Superior temporal gyrus (tissue), 1 donor: ENCODE data around the gene TUBGCP6.
A peak's percentile ranks its signal among the peaks of the same experiment; 100 is the strongest.

ENCODE experiments used
- DNase-seq: peaks from one replicate; pipeline ENCODE4 v3.0.0-alpha.2; 2016; ENCODE audit errors: extremely low spot score

TUBGCP6 gene, protein sequence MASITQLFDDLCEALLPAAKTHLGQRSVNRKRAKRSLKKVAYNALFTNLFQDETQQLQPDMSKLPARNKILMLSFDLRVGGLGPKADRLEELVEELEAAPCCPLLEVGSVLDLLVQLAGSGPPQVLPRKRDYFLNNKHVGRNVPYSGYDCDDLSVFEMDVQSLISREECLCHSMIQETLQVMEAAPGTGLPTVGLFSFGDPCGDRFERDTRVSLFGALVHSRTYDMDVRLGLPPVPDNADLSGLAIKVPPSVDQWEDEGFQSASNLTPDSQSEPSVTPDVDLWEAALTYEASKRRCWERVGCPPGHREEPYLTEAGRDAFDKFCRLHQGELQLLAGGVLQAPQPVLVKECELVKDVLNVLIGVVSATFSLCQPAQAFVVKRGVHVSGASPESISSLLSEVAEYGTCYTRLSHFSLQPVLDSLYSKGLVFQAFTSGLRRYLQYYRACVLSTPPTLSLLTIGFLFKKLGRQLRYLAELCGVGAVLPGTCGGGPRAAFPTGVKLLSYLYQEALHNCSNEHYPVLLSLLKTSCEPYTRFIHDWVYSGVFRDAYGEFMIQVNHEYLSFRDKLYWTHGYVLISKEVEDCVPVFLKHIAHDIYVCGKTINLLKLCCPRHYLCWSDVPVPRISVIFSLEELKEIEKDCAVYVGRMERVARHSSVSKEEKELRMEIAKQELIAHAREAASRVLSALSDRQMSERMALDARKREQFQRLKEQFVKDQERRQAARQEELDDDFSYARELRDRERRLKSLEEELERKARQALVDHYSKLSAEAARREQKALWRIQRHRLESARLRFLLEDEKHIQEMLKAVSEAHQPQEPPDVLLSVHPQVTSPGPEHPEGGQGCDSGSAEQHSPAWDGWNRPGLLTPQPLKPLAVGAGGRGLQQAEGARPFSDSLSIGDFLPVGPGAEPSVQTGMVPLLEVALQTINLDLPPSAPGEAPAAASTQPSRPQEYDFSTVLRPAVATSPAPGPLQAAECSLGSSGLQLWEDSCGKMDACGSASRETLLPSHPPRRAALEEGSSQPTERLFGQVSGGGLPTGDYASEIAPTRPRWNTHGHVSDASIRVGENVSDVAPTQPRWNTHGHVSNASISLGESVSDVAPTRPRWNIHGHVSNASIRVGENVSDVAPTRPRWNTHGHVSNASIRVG (N-terminal part only)

DNA sequence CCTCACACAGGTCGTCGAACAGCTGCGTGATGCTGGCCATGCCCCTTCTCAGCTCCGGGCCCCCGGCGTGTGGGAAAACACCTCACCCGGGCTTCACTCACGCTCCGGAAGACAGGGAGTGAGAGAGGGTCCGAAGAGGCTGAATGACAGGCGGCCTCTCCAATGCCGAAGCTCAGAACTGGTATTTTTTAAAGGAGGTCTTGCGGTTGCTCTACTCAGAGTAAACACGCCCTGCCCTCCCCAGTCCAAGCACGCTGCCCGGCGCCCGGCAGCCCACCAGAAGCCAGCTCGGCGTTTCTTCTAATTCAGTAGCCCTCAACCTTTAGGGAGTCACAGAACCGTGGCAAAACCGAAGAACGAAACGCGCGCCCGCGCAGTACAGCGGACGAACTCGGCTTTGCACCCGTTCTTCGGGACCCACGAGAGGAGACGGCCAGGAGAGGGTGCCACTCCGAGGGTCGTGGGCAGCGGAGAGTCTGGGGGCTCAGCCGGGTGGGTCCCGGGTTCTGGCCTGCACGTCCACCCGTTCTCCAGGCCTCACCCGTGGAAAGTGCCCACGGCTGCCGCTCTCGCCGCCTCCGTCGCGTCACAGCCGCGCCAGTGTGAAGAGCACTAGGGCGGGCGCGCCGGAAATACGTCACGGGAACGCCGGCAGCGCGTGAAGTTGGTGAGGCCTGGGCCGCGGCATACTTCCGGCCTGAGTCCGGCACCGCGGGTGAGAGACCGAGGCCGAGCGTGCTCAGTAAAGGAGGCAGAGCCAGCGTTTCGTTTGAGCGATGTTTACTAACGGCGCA lies at the start of gene TUBGCP6:
Gene TUBGCP6 (minus strand): TSS at position 604 of the 794 bp plus-strand sequence. CDS start 564 bp downstream, at position 40.
- DNase-seq: peak; percentile 98

DNA sequence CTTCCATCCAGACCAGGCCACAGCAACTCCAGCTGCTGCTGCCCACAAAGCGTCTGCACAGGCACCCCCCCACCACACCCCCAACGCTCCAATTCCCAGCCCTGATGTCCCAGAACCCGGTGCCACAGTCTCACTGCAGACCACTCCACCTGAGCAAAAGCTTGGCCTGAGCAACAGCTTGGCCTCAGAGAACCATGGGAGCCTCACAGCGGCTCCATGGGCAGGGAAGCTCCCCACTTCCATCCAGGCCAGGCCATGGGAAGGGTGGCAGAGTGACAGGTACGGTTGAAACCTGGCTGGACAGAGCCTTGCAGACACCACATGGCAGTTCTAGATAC lies 49.5 kb upstream of the TUBGCP6 start:
- no peak for DNase-seq

DNA sequence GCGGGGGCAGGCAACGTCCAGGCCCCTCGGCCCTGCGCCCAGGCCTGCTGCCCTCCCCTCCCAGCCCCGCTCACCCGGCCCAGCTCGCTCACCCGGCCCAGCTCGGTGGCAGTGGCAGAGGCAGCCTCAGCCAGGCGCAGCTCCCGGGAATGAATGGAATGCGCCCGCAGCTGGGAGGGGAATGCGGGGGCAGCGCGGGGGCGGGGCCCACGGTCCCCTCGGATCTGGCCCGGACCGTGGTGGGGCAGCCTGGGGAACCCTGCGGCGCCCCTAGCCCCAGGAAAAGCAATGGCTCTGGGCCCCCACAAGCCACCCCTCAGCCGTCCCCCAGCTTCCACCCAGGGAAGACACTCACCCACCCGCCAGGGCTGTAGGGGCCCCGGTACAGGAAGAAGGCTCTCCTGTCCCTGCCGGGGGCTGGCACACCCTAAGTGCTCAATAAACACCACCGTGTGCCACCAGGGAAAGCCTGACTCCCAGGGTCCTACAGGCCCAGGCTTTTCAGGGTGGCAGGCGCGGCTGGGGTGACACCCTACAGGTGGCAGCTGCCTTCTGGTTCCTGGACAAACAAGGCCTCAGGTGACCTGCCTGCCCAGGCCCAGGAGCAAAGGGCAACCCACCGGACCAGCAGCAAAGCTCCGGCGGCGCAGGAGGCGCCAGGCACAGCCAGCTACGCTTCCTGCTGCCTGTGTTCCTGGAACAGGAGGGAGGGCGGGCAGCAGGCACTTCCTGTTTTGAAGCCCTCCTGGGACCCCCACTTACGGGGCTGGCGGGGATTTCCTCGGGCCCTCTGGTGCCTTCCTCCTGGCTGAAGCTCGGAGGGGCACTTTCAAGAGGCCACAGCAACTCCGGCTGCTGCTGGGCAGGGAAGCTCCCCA lies 48.9 kb upstream of the TUBGCP6 start:
- no peak for DNase-seq

DNA sequence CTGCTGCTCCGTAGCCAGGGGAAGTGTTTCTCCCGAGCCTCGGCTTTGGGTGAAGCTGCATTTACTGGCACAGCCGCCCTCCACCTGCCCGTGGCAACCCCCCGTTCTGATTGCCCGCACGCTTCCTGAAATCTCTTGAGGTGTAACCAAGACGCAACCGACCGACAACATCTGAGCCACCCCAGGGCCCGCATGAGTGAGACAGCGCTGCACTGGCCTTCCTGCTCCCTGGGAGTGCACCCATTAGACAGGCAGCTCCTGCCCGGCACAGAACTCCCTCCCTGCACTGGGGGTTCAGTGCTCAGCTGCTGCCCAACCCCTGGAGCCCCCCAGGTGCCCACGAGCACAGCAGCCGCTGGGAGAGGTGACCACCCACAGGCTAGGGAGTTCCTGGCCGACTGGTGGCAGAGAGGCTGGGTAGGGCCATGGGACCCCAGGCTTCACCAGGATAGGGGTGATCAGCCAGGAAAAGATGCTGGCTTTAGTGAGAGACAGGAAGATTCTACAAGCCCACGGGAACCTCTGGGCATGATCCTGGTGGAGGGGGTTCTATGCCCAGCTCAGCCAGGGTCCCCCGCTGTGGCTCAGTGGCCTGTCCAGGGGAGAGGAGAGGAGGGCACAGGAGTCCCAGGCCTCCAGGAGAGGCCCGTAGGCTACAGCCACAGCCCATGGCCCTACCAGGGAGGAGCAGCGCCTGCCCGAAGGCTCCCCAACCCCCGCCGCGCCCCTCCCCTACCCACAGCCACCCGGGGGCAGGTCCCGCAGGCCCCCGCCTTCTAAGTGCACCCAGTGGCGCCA lies 48.0 kb upstream of the TUBGCP6 start:
- DNase-seq: no peak

DNA sequence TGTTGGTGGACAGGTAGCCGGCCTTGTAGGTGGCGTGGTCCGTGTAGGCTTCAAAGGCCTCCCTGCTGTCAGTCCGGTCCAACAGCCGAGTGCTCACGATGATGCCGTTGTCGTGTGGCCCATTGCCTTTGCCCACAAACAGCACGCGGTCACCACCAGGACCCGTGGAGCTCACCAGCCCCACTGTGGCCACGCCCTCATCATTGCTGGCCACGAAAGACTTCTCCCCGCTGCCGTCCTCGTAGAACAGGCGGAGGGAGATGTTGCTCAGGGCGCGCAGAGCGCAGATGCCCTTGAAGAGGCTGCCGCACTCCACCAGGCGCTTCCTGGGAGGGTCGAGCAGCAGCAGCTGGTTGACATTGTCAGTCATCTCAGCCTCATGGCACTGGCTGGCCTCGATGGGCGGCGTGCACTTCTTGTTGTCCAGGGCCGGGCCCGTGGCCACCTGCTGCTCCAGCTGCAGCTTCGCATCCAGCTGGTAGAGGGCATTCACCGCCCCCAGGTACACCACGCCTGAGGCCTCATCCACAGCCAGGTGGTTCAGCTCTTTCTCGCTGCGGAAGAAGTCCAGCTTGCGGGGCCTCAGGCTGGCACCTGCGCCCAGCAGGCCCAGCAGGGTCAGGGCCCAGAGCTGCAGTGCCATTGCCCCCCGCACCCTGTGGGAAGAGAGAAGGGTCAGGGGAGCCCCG lies 45.3 kb upstream of the TUBGCP6 start:
- DNase-seq: no peak

DNA sequence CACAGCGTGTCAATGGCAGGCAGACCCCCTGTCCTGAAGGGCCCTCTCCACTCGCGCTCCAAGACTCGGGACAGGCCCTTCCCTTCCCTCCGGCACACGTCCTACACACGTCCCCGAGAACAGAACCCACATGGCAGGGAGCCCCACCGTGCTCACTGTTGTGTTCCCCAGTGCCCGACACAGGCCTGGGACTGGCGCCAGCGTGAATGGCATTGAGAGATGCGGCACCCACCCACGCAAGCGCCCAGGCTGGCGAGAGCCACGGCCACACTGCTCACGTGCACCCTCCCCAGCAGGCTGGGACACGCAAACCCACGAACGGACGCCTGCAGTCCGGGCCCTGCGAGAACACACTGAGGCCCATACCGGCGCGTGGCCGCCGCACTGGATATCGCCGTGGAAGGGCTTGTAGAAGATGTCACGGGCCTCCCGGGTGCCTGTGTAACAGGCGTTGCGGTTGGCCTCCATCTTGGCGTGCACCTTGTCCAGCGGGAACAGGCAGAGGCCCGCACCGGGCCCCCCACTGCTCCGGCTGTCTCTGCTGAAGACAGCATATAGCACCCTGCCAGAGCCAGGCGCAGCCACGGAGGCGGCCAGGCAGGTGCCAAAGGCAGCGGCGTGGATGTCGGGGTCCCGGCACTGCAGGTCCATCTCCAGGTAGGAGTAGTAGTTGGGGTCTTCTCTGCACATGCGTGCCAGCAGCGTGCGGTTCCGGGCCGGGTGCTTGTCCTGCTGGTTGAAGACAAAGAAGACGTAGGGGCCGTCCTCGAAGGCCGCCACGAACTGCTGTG lies 44.5 kb upstream of the TUBGCP6 start:
- no peak for DNase-seq

DNA sequence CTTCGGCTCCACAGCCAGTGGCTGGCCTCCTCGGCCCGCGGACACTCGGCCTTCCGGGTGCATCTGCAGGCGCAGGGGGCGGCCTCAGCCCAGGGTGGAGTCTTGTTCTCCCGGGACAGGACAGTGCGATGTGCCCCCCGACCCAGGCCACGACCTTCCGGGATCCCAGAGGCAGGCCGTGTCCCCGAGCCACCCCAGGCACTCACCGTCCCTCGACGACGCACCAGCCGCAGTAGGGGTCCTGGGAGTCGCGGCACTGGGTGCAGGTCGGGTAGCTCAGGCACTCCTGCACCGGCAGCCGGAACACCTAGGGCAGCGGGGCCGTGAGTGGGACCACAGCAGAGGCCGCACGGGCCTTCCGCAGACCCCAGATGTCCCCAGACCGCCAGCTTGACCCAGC lies 42.9 kb upstream of the TUBGCP6 start:
- no peak for DNase-seq

DNA sequence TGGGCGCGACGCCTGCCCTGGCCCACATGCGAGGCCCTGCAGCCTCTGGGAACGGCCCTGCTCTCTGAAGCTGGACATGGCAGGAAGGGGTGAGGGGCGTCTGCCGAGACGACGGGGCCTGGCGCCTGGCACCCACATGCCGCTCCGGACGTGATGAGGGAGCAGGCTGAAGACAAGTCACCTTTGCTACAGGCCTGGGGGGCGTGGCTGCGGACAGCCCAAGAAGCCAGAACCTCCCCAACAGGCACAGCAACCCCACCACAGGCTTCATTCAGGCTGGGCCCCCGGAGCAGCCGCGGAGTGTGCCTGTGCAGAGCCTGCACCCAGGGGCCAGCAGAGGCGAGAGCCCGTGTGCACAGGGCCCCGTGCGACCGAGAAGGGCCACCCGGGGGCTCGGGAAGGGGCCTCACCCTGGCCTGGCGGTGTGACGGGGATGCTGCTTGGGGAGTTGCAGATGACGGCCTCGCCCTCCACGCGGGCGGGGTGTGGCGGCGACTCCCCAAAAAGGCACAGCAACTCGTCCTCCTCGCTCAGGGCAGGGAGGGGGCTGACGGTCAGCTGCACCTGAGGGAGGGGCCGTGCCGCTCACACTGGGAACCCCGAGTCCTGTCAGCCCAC lies 42.0 kb upstream of the TUBGCP6 start:
- no peak for DNase-seq

DNA sequence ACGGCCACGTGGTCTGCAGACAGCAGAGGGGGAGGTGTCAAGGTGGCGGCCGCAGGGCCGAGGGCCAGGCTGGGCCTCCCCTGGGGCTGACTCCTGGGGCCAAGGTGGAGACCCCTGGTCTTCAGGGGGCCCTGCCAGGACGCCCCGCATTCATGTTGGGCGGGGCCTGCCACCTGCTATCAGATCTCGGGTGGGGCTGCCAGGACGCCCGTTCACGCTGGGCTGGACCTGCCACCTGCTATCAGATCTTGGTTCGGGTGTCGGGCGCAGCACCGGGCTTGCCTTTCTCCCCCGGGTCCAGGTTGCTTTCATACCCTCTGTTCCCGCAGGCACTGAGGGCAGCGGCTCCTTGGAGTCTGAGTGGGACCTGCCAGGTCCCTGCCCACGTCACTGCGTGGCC lies 41.5 kb upstream of the TUBGCP6 start:
- DNase-seq: no peak

DNA sequence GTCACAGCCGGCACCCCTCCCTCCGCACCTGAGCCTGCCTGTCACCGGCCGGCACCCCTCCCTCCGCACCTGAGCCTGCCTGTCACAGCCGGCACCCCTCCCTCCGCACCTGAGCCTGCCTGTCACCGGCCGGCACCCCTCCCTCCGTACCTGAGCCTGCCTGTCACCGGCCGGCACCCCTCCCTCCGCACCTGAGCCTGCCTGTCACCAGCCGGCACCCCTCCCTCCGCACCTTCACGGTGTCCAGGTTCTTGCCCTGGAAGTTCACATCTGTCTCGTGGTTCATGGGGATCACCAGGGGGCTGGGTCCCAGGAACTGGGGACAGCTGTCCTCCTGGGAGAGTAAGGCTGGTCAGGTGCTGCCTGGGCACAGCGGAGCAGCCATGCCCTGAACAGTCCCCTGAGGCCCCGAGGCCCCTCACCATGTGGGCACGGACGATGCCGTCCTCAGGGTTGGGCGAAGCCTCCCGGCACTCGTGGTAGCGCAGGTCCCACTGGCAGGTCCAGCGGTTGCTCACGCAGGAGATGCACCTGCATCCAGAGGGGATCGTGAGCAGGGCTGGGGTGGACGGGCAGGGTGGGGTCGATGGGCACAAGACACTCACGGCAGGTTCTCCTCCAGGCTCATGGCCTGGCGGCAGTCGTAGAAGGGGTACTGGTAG lies 40.9 kb upstream of the TUBGCP6 start:
- no peak for DNase-seq

DNA sequence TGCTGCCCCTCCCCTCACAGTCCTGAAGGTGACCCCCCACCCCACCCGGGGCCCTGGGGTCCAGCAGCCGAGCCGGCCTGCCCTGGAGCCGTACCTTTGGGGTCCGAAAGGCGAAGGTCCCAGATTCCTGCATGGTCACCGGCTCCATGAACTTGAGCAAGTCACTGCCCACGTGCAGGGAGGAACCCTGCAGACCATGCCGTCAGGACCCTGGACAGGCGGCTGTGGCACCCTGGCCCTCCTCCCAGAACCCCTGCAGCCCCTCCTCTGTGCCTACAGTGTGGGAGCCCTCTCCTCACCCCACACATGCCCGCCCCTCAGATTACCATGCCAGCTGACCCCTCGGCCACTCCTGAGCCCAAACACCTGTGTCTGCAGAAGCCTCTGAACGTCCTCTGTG lies 39.7 kb upstream of the TUBGCP6 start:
- no peak for DNase-seq

DNA sequence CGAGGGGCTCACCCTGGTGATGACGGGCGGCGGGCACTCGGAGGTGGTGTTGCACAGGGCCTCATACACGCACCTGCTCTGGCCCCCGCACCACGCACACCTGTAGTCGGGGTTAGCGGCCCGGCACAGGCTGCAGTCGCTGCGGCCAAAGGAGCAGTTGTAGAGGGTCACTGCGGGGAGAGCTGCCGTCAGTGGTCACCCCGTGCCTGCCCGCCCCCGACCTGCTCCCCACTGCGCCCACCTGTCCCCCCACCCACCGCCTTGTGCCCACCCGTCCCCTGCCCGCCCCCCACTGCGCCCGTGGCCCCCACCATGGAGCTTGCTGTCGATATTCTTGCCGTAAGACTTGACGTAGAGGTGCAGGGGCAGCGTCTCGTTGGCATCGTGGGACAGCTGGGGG lies 39.0 kb upstream of the TUBGCP6 start:
- DNase-seq: no peak

DNA sequence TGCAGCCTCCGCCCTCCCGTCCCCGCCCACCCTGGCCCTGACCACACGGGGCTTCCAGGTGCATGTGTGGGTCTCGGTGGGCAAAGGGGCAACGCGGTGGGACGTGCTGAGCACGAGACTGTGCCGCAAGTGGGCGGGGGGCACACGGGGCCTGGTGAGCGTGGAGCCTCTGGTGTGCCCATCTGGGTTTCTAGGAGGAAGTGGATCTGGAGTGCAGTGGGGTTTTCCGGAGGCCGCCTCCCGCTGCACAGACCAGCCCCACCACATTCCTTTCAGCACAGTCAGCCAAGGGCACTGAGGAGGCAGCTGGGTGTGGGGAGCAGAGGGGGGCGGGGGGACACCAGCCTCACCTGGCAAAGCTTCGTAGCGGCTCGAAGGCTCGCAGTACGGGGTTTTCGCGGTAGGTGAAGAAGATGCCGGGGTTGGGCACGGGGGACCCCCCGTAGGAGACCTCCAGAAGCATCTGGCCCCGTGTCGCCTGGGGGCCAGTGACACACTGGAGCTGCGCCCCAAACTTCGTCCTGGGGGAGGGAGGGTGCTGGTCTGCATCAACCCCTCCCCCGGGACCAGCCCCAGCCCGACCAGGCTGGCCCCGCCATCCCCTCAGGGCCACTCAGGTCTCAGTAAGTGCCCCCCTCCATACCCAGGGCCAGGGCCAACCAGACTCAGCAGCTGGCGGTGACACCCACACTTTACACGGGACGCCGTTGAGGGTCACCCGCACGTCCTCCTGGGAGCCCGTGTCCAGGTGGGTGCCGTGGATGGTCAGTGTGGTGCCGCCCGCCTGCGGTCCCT lies 37.7 kb upstream of the TUBGCP6 start:
- DNase-seq: no peak

DNA sequence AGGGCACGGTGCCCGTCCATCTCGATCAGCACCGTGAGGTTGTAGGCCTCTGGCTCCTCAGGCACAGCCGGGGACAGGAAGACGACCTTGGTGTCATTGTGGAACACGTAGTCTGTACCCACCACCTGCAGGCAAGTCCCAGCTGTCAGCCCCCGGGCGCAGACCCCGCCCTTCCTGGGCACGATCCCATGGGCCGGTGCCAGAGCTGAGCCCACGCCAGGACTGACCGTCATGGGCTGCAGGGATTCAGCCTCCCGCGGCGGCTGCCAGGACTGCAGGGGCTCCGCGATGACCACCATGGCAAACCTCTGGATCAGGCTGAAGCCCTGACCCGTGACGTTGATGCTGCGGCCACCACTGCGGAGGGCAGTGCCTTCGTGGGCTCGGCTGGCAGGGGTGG lies 37.1 kb upstream of the TUBGCP6 start:
- no peak for DNase-seq

DNA sequence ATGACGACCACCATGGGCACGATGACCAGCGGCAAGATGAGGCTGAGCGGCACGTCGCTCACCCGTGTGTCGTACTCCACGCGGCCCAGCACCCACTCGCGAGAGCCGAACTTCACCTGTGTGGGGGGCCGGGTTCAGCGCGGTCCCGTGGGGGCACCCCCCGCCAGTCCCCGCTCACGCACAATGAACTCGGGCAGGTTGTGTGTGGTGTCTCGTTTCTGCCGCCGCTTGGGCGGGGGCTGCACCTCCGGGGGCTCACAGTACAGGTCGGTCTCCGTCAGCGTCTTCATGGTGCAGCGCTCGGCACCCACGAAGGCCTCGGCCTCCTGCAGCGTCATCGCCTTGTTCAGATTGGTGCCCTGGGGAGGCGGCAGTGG lies 36.5 kb upstream of the TUBGCP6 start:
- DNase-seq: no peak

DNA sequence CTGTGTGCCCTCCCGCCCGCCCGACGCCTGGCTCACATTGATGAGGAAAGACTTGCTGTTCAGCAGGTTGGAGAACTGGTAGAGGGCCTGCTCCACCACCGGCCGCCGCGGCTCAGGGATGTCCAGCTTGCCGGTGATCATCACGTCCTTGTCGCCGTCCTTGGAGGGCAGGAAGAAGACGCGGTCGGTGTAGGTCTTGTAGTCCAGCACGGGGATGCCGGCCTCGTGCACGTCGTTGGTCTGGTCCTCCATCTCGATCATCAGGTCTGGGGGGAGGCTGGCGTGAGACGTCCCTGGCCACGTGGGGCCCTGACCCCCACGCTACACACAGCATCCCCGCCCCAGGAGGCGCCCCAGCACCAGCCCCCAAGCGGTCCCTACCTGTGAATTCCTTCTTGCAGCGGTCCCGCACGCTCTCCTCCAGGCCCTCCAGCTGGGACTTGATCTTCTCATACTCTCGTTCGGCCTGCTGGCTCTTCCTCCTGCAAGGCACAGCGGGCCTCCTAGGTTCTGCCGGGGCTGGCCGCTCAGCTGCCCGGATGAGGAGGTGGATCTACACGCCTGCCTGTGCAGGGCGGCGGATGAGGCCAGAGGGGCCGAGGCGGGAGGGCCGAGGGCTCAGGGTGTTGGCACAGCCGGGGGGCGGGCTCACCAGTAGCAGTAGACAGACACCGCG lies 36.0 kb upstream of the TUBGCP6 start:
- DNase-seq: no peak
